HUES6 (cell line): ENCODE measurements around the gene ARHGAP26.

ENCODE experiments used
- H3K27ac ChIP-seq: 2 replicates; pipeline ENCODE4 v1.7.0; 2013; ENCODE audit warnings: low read depth, mild to moderate bottlenecking, low read length, inconsistent platforms
- H3K27me3 ChIP-seq: 2 replicates; pipeline ENCODE4 v1.6.1; 2013; ENCODE audit warnings: low read length; ENCODE audit not compliant: control insufficient read depth, insufficient read depth
- H3K36me3 ChIP-seq: 2 replicates; pipeline ENCODE4 v1.6.1; 2013; ENCODE audit warnings: low read length; ENCODE audit not compliant: control insufficient read depth, insufficient read depth
- H3K4me1 ChIP-seq: 2 replicates; pipeline ENCODE4 v1.6.1; 2013; ENCODE audit warnings: low read length; ENCODE audit not compliant: control insufficient read depth, insufficient read depth
- H3K4me3 ChIP-seq: 2 replicates; pipeline ENCODE4 v1.5.1; 2013; ENCODE audit warnings: low read depth, low read length
- H3K9ac ChIP-seq: one replicate; pipeline ENCODE4 v1.6.1; 2013; ENCODE audit warnings: mild to moderate bottlenecking, low read length
- H3K9me3 ChIP-seq: 2 replicates; pipeline ENCODE4 v1.6.1; 2013; ENCODE audit warnings: low read depth, low read length; ENCODE audit not compliant: control insufficient read depth, insufficient read depth

Gene ARHGAP26

DNA sequence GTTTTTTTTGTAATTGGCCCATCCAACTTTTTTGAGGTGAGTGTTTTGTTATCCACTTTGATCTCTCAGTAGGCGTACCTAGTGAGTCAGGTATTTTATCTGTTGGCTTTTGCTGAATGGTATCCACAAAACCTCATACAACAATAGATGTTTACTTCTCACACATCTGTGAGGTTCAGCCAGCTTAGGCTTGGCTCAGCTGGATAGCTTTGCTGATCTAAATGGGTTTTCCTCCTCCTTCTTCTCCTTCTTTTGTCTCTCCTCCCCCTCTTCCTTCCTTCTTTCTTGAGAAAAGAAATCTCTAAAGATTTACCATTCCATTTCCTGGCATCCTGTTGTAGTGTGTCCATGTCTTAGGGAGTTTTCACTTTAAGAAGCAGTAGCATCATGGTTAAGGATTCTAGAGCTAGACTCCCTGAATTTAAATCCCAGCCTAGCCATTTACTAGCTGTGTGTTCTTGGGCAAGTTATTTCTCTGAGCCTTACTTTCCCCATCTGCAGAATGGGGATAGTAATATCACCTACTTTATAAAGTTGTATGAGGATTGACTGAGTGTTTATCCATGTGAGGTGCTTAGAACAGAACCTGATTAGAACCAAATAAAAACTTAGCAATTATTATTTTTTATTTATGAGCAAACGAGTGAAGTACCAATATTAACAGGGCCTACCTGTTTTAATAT lies 126.3 kb downstream of the ARHGAP26 start:
- Histone ChIP-seq H3K27ac (peak overlapping the region; percentile 41), H3K4me1 (peaks cover 33% of the 10 kb centered on the region), H3K27me3 (no peaks in the 10 kb centered on the region), H3K36me3 (no peaks in the 10 kb centered on the region), H3K9me3 (no peaks in the 10 kb centered on the region), H3K4me3 (no peak overlapping the region), H3K9ac (no peak overlapping the region)

DNA sequence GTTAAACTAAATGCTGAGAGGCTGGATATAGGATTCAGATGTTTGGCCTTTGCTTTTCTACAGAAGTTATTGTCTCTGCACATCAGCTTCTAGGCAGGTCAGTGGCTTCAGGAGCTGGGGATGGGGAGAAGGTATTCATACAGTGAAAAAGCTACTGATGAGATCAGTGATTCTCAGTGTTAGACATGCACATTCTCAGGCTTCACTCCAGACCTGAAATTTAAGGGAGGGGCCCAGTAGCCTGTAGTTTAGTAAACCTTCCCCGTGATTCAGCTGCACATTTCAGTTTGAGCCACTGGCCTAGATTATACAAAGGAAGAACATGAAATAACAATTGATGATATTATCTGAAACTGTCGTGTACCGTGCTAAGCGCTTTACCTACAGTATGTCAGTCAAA lies 127.2 kb downstream of the ARHGAP26 start:
- Histone ChIP-seq H3K9me3 (no peaks in the 10 kb centered on the region), H3K36me3 (peaks cover 5% of the 10 kb centered on the region), H3K27ac (peak overlapping the region; percentile 41; the same call in 1 of the 2 replicates), H3K9ac (no peak overlapping the region), H3K4me1 (peaks cover 33% of the 10 kb centered on the region), H3K4me3 (no peak overlapping the region), H3K27me3 (no peaks in the 10 kb centered on the region)

DNA sequence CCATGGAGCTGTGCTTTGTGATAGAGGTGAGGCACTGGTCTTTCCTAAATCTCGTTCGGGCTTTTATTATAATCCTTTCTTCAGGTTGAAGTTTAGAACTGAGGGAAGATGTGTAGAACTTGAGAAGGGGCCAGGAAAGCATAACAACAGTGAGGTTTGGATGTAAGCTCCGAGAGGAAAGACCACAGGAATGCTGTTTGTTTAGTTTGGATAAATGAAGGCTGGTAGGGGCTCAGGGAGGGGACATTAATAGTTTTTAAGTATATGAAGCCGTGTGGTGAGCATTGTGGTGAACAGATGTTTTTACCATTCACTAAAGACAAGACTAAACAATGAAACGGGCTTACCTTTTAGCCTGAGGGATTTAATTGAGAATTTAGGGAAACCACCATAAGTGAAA lies 130.8 kb downstream of the ARHGAP26 start:
- Histone ChIP-seq H3K27ac (no peak overlapping the region), H3K9me3 (no peaks in the 10 kb centered on the region), H3K4me3 (no peak overlapping the region), H3K36me3 (peaks cover 22% of the 10 kb centered on the region), H3K9ac (no peak overlapping the region), H3K27me3 (no peaks in the 10 kb centered on the region), H3K4me1 (peaks cover 28% of the 10 kb centered on the region)

DNA sequence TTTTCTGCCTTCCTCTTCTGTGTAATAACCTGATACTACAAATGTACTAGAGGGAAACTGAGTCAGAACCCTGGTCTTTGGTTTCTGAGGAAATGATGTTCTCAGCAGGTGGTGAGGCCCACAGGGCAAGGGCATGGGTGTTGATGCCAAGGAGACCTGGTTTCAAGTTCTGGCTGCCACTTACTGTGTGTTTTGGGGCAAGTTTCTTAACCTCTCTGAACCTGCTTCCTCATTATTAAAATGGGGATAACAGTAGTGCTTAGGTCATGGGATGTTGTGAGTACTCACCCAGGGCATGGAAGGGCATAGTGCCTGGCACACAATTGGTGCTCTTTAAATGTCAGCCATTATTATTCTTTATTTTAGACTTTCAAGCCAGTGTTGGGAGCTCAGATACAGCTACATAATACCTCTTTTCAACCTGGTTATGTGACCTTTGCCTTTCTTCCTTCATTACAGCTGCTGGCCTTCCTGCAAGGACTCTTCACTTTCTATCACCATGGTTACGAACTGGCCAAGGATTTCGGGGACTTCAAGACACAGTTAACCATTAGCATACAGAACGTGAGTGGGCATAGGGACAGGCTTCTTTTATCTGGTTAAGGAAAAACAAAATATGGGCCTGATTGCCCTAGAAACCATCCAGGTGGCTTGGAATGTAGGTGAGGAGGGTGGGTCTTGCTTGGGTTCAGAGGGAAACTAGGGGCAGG lies 131.5 kb downstream of the ARHGAP26 start:
- Histone ChIP-seq H3K36me3 (peaks cover 26% of the 10 kb centered on the region), H3K27me3 (no peaks in the 10 kb centered on the region), H3K4me3 (no peak overlapping the region), H3K9ac (no peak overlapping the region), H3K9me3 (no peaks in the 10 kb centered on the region), H3K4me1 (peaks cover 22% of the 10 kb centered on the region), H3K27ac (no peak overlapping the region)

DNA sequence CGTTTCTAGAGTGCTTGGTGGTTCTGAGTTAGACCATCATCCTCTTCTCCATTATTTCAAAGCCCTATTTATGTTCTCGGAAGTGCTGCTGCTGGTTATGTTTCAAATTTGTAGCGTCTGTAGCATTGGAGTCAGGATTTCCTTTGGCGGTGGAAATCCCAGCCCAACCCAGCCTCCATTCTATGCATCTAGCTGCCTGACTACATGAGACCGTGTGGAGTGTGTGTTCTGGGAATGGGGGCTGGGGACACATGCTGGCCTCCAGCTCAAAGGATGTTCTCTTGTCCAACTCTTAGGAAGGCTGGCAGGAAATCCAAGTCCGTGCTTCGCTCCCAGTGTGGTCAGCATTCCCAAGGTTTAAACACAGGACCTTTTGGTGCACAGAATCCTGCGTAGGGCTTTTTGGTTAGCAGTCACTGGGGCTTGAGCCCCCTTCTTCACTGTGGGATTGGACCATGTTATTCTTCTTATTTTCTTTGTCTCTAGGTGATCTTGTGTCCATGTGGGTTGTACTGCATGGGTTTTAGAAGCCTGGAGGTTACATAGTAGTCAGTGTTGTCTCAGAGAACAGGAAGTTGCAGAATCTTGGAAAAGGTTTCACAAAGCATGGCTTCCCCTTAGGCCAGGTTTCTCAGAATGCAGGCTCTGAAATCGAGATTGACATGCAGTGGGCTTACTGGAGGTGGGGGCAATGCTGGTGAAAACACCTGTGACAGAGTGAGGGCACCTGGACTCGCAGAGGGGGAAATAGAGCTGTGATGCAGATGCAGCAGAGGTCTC lies 132.2 kb downstream of the ARHGAP26 start:
- H3K4me3 ChIP-seq: no peak overlapping the region
- H3K4me1 ChIP-seq: peaks cover 15% of the 10 kb centered on the region
- peaks cover 26% of the 10 kb centered on the region for H3K36me3 ChIP-seq
- H3K27ac ChIP-seq: no peak overlapping the region
- no peak overlapping the region for H3K9ac ChIP-seq
- no peaks in the 10 kb centered on the region for H3K9me3 ChIP-seq
- H3K27me3 ChIP-seq: no peaks in the 10 kb centered on the region

DNA sequence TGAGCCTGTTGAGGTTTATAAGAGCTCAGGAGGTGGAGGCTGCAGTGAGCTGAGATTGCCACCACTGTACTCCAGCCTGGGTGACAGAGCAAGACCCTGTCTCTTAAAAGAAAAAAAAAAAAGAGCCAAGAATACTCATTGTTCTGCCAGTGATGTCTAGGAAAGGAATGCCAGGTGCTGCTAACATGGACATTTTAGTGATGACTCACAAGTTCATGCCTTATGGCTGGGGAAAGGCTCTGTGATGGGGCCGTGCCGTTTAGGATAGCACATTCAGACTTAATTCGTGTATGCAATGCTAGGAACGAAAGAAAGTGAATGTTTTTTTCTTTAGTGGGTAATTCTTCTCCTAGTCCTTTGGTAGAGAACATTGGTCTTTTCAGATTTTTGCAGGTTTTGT lies 134.2 kb downstream of the ARHGAP26 start:
- Histone ChIP-seq H3K9me3 (no peaks in the 10 kb centered on the region), H3K36me3 (peaks cover 29% of the 10 kb centered on the region), H3K27ac (no peak overlapping the region), H3K9ac (no peak overlapping the region), H3K27me3 (no peaks in the 10 kb centered on the region), H3K4me3 (no peak overlapping the region), H3K4me1 (peaks cover 21% of the 10 kb centered on the region)

DNA sequence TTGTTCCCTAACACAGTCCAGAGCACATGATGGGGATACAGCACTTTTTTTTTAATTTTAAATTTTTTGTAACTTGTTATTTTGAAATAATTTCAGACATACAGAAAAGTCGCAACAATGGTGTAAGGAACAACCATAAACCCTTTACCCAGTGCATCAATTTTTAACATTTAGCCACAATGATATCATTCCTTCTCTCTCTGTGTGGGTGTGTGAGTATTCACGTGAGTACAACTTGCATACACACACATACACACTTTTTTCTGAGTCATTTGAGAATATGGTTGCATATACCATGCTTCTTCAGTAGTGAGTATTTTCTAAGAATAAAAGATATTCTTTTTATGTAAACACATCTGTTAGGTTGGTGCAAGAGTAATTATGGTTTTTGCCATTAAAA lies 135.2 kb downstream of the ARHGAP26 start:
- H3K4me1 ChIP-seq: peaks cover 12% of the 10 kb centered on the region
- H3K9ac ChIP-seq: no peak overlapping the region
- no peak overlapping the region for H3K4me3 ChIP-seq
- peaks cover 29% of the 10 kb centered on the region for H3K36me3 ChIP-seq
- no peaks in the 10 kb centered on the region for H3K27me3 ChIP-seq
- H3K27ac ChIP-seq: no peak overlapping the region
- H3K9me3 ChIP-seq: no peaks in the 10 kb centered on the region

DNA sequence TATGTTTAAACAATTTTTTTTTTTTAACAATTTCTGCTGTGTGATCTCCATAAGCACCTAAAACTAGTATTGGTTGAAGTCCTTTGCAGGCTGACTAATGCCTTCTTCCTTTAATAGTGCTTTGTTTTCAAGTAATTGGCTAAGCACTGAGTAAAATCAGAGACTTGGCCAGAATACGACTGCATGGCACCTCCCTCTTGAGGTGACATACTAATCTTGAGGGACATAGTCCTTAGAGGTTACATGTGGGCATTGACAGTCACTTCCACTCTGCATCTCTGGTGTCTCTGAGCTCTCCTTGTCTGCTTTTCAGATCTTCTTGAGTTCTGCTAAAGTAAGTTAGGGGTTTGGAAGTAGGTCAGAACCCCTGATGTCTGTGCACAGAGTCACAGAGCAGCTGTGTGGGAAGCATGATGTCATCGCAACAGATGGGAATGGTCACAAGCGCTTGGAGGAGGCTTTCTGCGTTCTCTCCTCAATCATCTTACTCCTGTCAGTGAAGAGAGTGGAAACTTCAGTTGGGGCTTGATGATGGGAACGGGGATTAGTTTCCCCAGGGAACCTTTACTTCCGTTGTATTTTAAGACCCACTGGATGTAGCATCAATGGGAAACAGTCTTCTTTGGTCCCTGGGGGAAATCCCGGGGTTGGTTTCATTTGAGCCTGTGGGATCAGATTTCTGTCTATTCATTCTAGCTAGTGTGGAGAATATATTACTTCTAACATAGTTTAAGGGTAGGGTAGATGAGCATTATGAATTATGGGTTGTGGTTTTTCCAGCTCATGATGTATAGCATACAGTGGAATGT lies 136.9 kb downstream of the ARHGAP26 start:
- Histone ChIP-seq H3K9me3 (no peaks in the 10 kb centered on the region), H3K27ac (no peak overlapping the region), H3K27me3 (no peaks in the 10 kb centered on the region), H3K9ac (no peak overlapping the region), H3K4me3 (no peak overlapping the region), H3K4me1 (peaks cover 8% of the 10 kb centered on the region), H3K36me3 (peaks cover 32% of the 10 kb centered on the region)

DNA sequence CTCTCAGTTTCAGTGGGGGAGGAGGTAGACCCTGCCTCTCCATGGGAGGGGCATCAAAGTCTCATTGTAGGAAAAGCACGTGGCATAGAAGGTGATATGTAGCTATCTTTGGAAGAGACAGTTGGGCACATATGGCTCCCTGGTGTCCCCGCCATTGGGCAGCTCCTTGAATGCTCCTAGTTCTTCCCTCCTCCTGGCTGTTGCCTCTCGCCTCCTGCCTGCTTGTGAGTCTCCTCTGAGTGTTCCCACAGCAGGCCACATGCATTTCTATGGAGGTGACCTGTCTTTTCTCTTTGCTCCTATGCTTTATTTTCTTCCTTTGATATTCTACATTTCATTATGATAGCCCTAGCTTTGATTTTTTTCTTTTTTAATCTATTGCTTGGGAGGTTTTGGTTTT lies 138.5 kb downstream of the ARHGAP26 start:
- no peak overlapping the region for H3K9ac ChIP-seq
- no peak overlapping the region for H3K4me3 ChIP-seq
- H3K27me3 ChIP-seq: no peaks in the 10 kb centered on the region
- H3K9me3 ChIP-seq: no peaks in the 10 kb centered on the region
- H3K36me3 ChIP-seq: peaks cover 17% of the 10 kb centered on the region; the same call in 1 of the 2 replicates
- peaks cover 8% of the 10 kb centered on the region for H3K4me1 ChIP-seq
- no peak overlapping the region for H3K27ac ChIP-seq

DNA sequence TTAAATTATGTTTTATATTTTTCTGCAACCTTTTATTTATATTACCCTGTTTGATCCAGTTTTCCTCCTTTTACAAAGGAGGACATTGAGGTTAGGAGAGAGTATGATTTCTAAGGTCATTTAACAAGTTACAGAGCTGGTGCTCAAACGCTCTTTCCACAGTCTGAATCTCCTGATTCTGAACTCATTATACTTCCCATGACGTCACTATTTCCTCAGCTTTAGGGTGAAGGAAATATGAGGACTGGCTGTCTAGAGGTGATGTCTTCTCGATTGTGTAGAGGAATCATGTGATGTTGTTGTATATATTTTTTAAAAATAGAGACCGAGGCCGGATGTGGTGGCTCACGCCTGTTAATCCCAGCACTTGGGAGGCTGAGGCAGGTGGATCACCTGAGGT lies 140.0 kb downstream of the ARHGAP26 start:
- Histone ChIP-seq H3K27ac (no peak overlapping the region), H3K9me3 (no peaks in the 10 kb centered on the region), H3K36me3 (peaks cover 13% of the 10 kb centered on the region; the same call in 1 of the 2 replicates), H3K9ac (no peak overlapping the region), H3K27me3 (no peaks in the 10 kb centered on the region), H3K4me3 (no peak overlapping the region), H3K4me1 (peaks cover 8% of the 10 kb centered on the region)
